ENCODE measurements around the gene APBB2. TPM values are rescaled to one million over a fixed set of nuclear protein-coding genes. Genes with fewer than 3 reads are reported as not detected.

The APBB2 gene
- total and polyA plus RNA-seq, 2 of the 8 experiments (the other 6 are each of a cell fraction or from before 2014, with no cell fraction given): 58.7 to 59.4 TPM

DNA sequence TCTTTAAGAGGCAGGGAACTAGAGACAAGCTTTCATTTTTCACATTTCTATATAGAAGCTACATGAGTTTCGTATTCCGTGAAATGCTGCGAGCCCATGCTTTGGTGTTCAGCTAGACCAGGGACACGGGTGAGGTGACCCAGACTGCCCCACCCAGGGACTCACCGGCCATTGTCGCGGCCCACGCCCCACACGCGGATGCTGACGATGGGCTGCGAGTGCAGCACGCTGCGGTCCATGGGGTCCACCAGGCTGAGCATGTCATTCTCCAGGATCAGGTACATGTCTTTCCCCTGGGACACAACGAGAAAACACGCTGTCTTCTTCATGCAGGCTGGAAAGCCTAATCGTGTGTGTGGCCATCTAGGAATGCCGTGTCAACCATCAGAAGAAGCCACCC is 324.1 kb downstream of the APBB2 start:
- WGBS, 2 experiments (ENCODE audit: extremely low coverage in 1 of 2, insufficient coverage in 1 of 2, insufficient read length in 1 of 2, insufficient replicate concordance in 2 of 2, low coverage in 1 of 2, low lambda C conversion rate in 2 of 2, missing lambda C conversion rate in 1 of 2): 97% methylated on average over 18 of the region's 18 CpGs; no CpG with 5 or more reads in 1 of the 2 experiments
- no peak for FAIRE-seq
- Histone ChIP-seq H3K18ac (ENCODE audit: extremely low read depth, low read length) (no peak overlapping the region), H3K56ac (replicated peaks; ENCODE audit: insufficient read length, low read depth, low read length) (no peak overlapping the region), H2BK20ac (ENCODE audit: low read length) (no peak overlapping the region), H3K4me1 (replicated peaks in 1 of 4; ENCODE audit: control insufficient read depth in 3 of 4, insufficient read depth in 4 of 4, low read length in 3 of 4) (no peaks in the 10 kb centered on the region), H2AK5ac (ENCODE audit: low read depth, low read length) (no peak overlapping the region), H2AFZ (ENCODE audit: low read length) (no peak overlapping the region), H2BK5ac (ENCODE audit: low read depth, low read length) (no peak overlapping the region), H3K9ac (replicated peaks in 1 of 4; ENCODE audit: extremely low read depth in 1 of 4, low read depth in 3 of 4, low read length in 3 of 4) (no peak overlapping the region), H3K36me3 (ENCODE audit: control insufficient read depth in 2 of 4, insufficient read depth in 4 of 4, low read length in 3 of 4) (peaks cover 0 to 3% (median 0%) of the 10 kb centered on the region in 4 experiments; a peak in 3 of 8 replicates), H2BK120ac (replicated peaks; ENCODE audit: low read depth, low read length) (no peak overlapping the region), H2BK15ac (ENCODE audit: low read length) (no peak overlapping the region), H4K8ac (ENCODE audit: extremely low read depth, insufficient read depth, low read length) (no peak overlapping the region), H3K4me3 (ENCODE audit: extremely low read depth in 1 of 4, insufficient read depth in 2 of 4, low read depth in 3 of 4, low read length in 4 of 4) (no peak overlapping the region), H2BK12ac (ENCODE audit: low read depth, low read length) (no peak overlapping the region), H4K20me1 (replicated peaks in 1 of 2; ENCODE audit: control insufficient read depth in 1 of 2, insufficient read depth in 2 of 2, low read length in 2 of 2) (no peaks in the 10 kb centered on the region), H3K4me2 (ENCODE audit: insufficient read depth in 1 of 2, low read depth in 2 of 2, low read length in 2 of 2) (no peak overlapping the region), H4K5ac (ENCODE audit: insufficient read length, low read depth, low read length) (no peak overlapping the region), H3K27me3 (replicated peaks in 1 of 4; ENCODE audit: control insufficient read depth in 3 of 4, extremely low read depth in 1 of 4, insufficient read depth in 3 of 4, low read length in 3 of 4) (no peaks in the 10 kb centered on the region), H3K27ac (ENCODE audit: low read depth, low read length) (no peak overlapping the region), H4K91ac (replicated peaks; ENCODE audit: insufficient read length, low read length) (no peak overlapping the region), H3K14ac (ENCODE audit: insufficient read length) (no peak overlapping the region), H3K79me2 (ENCODE audit: control insufficient read depth in 1 of 2, insufficient read depth in 2 of 2, low read length in 2 of 2) (no peaks in the 10 kb centered on the region), H3K9me3 (ENCODE audit: insufficient read depth in 2 of 2, low read depth in 1 of 2, low read length in 1 of 2) (0 out of 4 replicates have a peak, but pooled peaks cover 0 to 2% of the 10 kb centered on the region in 2 experiments), H3K23ac (ENCODE audit: insufficient read length) (no peak overlapping the region), H3K79me1 (ENCODE audit: low read depth, low read length) (no peaks in the 10 kb centered on the region), H3K4ac (replicated peaks; ENCODE audit: insufficient read length, low read depth, low read length) (no peak overlapping the region), H3K23me2 (ENCODE audit: low read depth, low read length) (no peaks in the 10 kb centered on the region)
- no peak for TF ChIP-seq KDM1A (IDR thresholded peaks at IDR 0.05; ENCODE audit: borderline replicate concordance, low read length)
- no peak for TF ChIP-seq SIRT6 (IDR thresholded peaks at IDR 0.05; ENCODE audit: low read length)
- no peak for TF ChIP-seq POU5F1 (IDR thresholded peaks at IDR 0.05; ENCODE audit: low read depth, low read length)
- no peak for TF ChIP-seq TCF12 (IDR thresholded peaks at IDR 0.05; ENCODE audit: low read depth, low read length)
- TF ChIP-seq, protein P1, sequence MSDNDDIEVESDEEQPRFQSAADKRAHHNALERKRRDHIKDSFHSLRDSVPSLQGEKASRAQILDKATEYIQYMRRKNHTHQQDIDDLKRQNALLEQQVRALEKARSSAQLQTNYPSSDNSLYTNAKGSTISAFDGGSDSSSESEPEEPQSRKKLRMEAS (IDR thresholded peaks at IDR 0.05): no peak
- no peak for TF ChIP-seq EZH2 (IDR thresholded peaks at IDR 0.05; ENCODE audit: low read depth, low read length, severe bottlenecking)
- TF ChIP-seq POLR2A (IDR thresholded peaks at IDR 0.05; ENCODE audit: control extremely low read depth in 1 of 2, low read depth in 2 of 2, low read length in 2 of 2): no peak
- no peak for TF ChIP-seq PHF8 (conservative IDR thresholded peaks at IDR 0.05; ENCODE audit: low read depth, low read length)
- no peak for DNase-seq (ENCODE audit: low read depth in 1 of 2, low spot score in 2 of 2)
- POLR2A ChIA-PET (ENCODE audit: partially characterized antibody): no interaction called here
- CTCF ChIA-PET (ENCODE audit: partially characterized antibody): interaction anchor here (0.6 to 2.7 kb wide), 4 partner anchors 11 to 1342 kb away, joined by 3 to 9 read pairs (median 3); no protein-coding TSS in a partner anchor

Measured in H1 (cell line).